PC-9 (cell line): ENCODE results near the gene TXNDC16.

ENCODE experiments used
- EZH2 ChIP-seq: fragments of 200-600 bp; sonication (generic); IDR thresholded peaks from 2 replicates; pipeline ENCODE4 v1.8.0; 2017; ENCODE audit warnings: antibody characterized with exemption, low read depth
- TF ChIP-seq, protein P1 (sequence below): fragments of 200-600 bp; sonication (generic); conservative IDR thresholded peaks from 2 replicates; pipeline ENCODE4 v1.6.1; 2017; ENCODE audit warnings: mixed run types, antibody characterized with exemption, mild to moderate bottlenecking, moderate library complexity

DNA sequence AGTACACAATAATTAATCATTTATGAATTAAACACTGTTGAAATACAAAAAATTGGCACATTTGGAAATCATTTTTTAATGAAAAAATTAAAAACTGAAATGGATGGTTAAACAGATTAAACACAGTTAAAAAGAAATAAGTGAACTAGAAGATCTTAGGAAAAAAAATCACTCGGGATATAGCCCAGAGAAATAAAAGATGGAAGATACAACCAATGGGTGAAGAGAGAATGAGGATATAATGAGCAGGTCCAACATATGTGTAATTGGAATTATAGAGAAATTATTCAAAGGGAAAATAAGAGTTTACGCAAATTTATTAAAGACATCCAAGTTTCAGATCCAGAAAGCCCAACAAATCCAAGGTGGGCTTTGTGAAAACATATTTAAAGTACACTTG lies 6.4 kb upstream of the TXNDC16 start:
- TF ChIP-seq, protein P1, sequence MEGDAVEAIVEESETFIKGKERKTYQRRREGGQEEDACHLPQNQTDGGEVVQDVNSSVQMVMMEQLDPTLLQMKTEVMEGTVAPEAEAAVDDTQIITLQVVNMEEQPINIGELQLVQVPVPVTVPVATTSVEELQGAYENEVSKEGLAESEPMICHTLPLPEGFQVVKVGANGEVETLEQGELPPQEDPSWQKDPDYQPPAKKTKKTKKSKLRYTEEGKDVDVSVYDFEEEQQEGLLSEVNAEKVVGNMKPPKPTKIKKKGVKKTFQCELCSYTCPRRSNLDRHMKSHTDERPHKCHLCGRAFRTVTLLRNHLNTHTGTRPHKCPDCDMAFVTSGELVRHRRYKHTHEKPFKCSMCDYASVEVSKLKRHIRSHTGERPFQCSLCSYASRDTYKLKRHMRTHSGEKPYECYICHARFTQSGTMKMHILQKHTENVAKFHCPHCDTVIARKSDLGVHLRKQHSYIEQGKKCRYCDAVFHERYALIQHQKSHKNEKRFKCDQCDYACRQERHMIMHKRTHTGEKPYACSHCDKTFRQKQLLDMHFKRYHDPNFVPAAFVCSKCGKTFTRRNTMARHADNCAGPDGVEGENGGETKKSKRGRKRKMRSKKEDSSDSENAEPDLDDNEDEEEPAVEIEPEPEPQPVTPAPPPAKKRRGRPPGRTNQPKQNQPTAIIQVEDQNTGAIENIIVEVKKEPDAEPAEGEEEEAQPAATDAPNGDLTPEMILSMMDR, result no peak
- TF ChIP-seq EZH2, result no peak
